PC-3 (cell line): ENCODE data around the gene ARAP3.

Source experiments
- CTCF ChIP-seq: fragments of 300-600 bp; sonication (generic); conservative IDR thresholded peaks from 2 replicates; pipeline ENCODE4 v1.5.1; 2017; ENCODE audit warnings: antibody characterized with exemption, low read depth, mild to moderate bottlenecking, low read length
- EZH2 ChIP-seq: fragments of 300-600 bp; sonication (generic); IDR thresholded peaks from one replicate; pipeline ENCODE4 v1.6.1; 2017; ENCODE audit warnings: antibody characterized with exemption, mild to moderate bottlenecking, low read length; ENCODE audit not compliant: unreplicated experiment

GRCh38 chr5:141674747-141675146 is 7.3 kb downstream of the ARAP3 start:
- no peak for TF ChIP-seq CTCF
- TF ChIP-seq EZH2, result no peak
